ENCODE measurements around the gene ZNF557. TPM values are rescaled to one million over a fixed set of nuclear protein-coding genes. Genes with fewer than 3 reads are reported as not detected.

ZNF557 gene
- total RNA-seq, 1 experiment from 2014 or later, result 8.9 TPM

DNA sequence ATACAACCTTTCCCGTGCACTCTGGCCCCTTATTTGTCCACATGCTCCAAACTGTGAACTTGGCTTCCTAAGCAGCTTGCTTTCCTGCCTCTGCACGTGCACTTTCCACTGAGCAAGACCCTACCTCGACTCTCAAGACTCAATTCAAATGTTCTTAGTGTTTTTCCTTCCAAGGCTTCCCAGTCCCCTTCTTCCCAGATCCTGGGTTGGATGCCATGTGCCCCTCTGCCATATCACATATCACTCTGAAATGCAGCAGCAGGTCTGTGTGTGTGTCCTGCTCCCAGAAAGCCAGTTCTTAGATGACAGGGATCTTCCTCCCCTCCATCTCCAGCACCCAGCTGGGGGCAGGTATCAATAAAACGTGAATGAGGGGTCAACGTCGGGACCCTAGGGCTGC lies 3.0 kb downstream of the ZNF557 start:
- no peak for DNase-seq (ENCODE audit: extremely low read depth, low read depth)

DNA sequence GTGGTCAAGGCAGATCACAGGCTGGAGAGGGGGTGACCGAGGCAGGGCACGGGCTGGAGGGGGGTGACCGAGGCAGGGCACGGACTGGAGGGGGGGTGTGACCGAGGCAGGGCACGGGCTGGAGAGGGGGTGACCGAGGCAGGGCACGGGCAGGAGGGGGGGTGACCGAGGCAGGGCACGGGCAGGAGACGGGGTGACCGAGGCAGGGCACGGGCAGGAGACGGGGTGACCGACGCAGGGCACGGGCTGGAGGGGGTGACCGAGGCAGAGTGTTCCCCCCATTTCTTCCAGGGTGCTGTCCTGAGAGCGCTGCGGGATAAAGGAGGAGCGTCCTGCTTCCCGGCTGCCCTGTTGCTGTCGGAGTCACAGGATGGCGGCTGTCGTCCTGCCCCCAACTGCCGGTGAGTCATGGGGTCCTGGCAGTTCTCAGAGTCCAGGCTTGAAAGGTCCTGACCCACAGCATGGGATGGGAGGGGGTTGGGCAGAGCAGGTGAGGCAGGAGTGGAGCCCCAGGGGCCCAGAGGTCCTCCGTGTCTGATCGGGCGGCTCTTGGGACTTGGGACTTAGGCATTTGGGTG lies 5.3 kb downstream of the ZNF557 start:
- no peak for DNase-seq (ENCODE audit: extremely low read depth, low read depth)

DNA sequence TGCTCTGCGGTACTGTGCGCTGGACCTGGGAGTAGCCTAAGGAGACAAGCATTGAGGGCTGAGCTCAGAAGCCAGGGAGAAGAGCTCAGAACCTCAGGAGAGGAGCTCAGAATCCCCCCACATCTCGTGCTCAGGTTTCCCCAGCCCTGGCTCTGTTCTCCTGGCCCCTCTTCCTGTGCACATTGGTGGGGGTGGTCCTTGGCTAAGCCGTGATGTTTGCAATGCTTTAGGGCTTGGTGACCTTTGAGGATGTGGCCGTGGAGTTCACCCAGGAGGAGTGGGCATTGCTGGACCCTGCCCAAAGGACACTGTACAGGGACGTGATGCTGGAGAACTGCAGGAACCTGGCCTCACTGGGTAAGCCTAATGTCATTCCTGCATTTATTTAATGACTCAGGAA lies 6.6 kb downstream of the ZNF557 start:
- no peak for DNase-seq (ENCODE audit: extremely low read depth, low read depth)

DNA sequence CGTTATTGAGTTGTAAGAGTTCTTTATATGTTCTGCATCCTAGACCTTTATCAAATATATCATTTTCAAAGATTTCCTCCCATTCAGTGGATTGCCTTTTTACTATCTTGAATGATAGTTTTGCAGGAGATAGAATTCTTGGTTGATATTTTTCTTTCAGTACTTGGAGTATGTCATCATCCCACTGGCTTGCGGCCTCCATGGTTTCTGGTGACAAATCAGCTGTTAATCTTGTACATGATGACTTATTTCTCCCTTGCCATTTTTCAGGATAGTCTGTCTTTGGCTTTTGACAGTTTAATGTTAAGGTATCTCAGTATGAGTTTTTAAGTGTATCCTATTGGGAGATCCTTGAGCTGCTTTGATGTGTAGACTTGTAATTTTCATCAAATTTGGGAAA lies 8.5 kb downstream of the ZNF557 start:
- DNase-seq (ENCODE audit: extremely low read depth, low read depth), result no peak

DNA sequence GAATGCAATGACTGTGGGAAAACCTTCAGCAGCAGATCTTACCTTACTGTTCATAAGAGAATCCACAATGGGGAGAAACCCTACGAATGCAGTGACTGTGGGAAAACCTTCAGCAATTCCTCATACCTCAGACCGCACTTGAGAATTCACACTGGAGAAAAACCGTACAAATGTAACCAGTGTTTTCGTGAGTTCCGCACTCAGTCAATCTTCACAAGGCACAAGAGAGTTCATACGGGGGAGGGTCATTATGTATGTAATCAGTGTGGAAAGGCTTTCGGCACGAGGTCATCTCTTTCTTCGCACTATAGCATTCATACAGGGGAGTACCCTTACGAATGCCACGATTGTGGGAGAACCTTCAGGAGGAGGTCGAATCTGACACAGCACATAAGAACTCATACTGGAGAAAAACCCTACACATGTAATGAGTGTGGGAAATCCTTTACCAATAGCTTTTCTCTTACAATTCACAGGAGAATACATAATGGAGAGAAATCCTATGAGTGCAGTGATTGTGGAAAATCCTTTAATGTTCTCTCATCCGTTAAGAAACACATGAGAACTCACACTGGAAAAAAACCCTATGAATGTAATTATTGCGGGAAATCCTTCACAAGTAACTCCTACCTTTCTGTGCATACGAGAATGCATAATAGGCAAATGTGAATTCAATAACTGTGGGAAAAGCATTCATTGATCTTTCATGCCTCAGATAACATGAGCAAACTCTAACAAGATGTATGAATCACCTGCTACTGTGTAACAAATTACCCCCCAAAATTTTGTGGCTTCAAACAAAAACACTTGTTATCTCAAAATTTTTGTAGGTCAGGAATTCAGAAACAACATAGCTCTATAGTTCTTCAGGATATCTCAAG lies 13.8 kb downstream of the ZNF557 start:
- DNase-seq (ENCODE audit: extremely low read depth, low read depth), result no peak

DNA sequence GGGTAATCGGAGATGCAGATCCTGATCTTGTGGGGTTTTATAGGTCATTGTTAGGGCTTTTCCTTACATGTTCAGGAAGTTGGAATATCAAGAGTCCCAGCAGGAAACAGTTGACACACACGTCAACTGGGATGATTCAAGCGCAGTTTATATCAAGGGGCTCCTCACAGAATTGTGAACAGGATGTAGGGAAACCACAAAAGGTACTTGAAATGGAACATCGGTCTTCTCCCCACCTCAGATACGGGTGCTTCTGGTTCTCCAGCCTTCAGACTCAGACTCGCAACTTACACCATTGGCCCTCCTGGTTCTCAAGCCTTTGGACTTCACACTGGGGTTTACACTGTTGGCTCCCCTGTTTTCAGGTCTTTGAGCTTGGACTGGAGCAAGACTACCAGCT lies 19.5 kb downstream of the ZNF557 start:
- no peak for DNase-seq (ENCODE audit: extremely low read depth, low read depth)

DNA sequence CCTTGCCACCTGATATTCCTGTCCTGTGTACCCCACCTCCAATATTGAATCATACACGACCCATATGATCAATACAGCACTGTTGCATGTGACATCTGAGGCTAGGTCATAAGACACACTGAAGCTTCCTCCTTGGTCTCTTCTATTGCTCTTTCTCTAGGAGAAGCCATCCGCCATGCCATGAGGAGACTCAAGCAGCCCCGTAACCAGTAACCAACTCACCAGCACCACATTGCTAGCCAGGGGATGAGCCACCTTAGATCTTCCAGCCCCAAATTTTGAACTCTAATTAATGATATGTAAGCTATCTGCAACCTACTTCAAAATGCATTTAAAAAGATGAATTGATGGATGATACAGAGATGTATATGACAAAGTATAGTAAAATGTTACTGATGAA lies 28.6 kb downstream of the ZNF557 start:
- DNase-seq (ENCODE audit: extremely low read depth, low read depth), result no peak

DNA sequence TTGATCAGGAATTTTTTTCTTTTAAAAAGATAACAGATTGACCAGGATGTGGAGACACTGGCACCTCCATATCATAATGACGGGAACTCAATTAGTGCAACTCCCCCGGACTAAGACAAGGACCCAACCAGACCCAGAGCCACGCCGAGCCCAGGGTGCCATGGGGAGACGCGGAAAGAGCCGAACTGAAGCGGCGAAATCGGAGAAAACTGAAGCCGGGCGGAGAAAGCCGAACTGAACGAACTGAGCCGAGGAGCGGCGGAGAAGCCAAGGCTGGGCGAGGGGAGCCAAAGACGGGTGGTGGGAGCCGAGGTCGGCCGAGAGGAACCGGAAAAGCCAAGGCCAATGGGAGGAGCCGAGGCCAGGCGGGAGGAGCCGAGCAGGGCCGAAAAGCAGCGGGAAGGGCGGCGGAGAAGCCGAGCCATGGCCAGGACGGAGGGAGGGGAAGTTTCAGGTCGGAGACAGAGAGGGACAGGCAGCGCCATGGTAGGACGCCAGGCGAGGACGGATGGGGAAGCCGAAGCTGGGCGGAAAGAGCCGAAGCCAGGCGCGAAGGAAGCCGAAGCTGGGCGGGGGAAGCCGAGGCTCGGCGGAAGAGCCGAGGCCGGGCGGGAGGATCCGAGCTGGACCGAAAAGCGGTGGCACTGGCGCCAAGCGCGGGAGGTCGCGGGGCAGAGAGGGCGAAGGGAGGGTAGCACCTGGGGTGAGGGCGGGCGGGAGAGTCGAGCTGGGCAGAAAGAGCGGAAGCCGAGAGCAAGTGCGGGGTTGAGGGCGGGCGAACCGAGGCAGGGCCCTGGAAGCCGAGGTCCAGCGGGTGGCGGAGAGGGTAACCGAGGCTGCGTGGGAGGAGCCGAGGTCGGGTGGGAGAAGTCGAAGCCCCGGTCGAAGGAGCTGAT lies 29.4 kb downstream of the ZNF557 start:
- DNase-seq (ENCODE audit: extremely low read depth, low read depth), result peak; percentile 84

DNA sequence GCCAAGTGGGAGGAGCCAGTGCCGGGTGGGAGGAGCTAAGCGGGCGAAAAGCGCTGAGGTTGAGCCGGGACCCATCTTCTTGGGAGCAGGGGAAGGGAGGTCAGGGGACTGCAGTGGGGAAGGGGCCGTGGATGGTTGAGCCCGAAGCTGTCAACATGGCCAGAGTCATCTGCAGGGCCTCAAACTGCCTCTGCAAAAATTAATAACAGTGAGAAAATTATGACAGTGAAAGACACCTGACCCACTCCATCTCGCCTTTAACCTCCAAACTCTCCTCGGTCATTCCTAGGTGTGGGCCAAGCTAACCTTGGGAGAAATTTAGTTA lies 30.1 kb downstream of the ZNF557 start:
- no peak for DNase-seq (ENCODE audit: extremely low read depth, low read depth)

DNA sequence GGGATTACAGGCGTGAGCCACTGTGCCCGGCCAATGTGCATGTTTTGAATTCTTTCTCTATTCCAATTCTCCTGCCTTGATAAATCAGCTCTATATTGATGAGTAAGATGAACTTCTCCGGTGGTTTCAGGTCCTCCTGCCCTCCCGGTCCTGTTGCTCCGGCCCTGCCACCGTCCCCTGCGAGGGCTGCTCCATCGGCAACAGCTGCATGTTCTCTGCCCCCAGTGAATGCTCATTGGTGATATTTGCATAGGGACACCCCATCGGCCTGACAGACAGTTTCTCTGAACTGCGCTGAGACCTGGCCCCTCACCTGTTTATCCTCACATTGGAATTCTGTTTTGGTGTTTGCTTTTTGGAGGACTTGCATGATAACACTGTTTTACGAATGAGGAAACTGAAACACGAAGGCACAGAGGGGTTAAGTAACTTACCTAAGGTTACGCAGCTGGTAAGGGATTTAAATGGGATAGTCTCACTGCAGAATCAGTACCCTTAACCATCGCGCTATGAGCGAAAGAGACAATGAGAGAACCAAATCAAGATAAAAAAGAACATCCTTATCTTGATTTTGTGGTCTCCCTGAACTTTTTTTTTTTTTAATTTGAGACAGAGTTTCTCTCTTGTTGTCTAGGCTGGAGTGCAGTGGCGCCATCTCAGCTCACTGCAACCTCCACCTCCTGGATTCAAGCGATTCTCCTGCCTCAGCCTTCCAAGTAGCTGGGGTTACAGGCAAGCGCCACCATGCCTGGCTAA lies 32.2 kb downstream of the ZNF557 start:
- no peak for DNase-seq (ENCODE audit: extremely low read depth, low read depth)

DNA sequence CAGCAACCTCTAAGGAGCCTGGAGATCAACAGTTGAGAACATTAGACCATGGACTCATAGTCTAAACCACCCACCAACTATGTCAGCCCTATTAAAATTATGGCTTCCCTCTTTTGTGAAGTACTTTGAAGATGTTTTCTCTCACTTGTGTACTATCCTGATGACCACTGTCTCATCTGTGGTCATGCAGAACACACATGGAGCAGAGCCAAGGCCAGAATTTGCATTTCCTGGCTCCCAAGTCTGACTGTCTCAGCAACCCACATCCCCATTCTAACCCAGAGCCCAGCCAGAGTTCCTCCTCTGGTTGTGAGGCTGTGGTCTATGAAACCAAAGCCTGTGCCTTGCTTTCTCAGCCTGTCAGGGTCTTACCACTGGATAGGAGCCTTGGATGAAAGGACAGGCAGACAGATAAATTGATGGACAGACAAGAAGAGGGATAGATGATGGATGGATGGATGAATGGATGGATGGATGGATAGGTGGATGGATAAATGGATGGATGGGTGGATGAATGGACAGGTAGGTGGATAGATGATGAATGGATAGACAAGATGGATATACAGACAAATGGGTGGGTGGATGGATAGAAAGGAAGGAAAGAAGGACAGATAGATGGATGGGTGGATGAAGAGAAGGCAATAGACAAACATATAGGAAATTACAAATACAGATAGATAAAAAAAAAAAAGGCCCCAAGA lies 35.4 kb downstream of the ZNF557 start:
- no peak for DNase-seq (ENCODE audit: extremely low read depth, low read depth)

DNA sequence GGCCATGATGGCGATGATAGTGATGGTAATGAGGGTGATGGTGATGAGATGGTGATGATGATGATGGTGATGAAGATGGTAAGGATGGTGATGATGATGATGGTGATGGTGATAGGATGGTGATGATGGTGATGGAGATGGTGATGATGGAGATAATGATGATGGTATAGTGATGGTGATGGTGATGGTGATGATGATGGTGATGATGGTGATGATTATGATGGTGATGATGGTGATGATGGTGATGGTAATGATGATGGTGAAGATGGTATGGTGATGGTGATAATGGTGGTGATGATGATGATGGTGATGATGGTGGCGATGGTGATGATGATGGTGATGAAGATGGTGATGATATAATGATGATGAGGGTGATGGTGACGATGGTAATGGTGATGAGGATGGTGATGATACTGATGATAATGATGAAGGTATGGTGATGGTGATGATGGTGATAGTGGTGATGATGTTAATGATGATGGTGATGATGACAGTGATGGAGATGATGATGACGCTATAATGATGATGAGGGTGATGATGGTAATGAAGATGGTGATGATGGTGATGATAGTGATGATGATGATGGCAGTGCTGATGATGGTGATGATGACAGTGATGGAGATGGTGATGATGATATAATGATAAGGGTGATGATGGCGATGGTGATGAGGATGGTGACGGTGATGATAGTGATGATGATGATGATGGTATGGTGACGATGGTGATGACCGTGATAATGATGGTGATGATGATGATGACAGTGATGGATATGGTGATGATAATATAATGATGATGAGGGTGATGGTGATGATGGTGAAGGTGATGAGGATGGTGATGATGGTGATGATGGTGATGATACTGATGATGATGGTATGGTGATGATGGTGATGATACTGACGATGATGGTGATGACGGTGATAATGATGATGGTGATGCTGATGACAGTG lies 37.5 kb downstream of the ZNF557 start:
- DNase-seq (ENCODE audit: extremely low read depth, low read depth), result no peak

DNA sequence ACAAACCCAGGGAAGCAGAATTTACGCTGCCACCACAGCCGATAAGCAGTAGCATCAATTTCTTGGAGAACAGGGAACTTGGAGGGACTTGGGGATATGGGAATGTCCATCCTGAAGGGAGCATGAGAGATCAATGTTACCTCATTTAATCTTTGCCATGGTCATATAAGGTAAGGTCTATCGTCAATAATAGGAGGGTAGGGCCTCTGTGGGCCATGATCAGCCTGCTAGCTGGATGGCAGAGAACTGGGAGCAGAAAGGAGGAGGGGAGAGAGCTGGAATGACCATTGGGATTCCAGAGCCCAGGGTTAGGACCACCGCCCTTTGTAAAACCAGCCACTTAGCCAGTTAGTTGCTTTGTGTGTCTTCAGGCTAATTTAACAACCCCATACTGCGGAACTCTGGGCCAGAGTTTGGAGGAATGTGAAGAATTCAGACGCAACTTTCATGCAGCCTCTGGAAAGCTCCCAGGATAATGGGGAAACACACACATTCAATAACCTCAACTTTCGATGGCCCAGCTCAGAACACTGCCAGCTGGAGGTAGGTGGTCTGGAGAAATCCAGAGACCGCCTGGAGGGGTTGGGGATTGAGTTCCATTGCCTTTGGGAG lies 40.3 kb downstream of the ZNF557 start:
- no peak for DNase-seq (ENCODE audit: extremely low read depth, low read depth)

DNA sequence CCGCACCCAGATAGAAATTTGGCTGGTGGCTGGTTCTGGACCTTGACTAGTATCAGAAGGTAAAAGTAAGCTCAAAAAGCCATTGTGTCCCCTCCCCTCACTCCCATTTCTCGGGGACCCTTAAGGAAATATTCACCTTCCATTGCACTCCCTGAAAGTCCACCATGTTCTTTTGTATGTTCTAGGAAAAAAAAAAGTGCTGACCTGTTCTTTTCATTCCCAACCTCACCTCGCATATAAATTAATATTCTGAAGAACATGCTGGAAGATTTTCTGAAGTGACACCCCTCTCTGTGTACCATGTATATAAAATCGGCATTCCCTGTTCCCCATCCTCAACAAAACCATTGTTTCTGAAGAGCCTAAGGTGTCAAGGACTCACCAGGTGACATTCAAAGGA lies 43.2 kb downstream of the ZNF557 start:
- no peak for DNase-seq (ENCODE audit: extremely low read depth, low read depth)

DNA sequence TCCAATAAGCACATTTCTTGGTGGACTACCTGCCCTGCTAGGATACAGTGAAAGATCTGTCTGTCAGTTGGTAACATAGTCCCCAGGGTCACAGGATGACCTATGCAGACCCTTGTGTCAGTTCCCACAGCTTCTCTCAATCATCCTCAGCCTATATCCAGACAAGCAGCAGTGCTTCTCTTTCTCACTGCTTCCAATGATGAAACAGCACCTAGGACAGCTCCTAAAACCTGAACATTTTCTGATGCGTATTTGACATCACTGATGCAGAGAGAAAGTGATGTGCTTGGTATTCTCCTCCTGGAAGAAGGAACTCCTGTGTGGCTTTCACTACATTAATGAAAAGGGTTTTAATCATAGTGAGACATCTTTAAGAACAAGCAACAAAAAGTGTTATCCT lies 43.7 kb downstream of the ZNF557 start:
- no peak for DNase-seq (ENCODE audit: extremely low read depth, low read depth)

DNA sequence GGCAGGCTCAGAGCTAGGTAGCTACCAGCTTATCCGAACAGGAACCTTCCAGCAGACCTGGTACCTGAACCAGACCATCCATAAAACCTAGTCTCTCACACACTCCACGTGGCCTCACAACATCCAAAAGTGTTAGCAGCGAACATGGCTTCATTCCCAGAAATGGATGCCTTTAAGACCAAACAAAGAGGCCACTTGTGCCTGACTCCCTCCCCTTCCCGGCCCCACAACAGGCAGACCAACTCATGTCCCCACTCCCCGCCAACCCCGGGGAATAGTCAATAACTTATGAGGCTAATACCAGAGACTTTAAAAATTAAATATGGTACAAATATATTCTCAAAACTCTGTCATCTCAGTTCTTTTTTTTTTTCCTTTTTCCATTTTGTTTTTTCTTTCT lies 46.2 kb downstream of the ZNF557 start:
- DNase-seq (ENCODE audit: extremely low read depth, low read depth), result no peak

DNA sequence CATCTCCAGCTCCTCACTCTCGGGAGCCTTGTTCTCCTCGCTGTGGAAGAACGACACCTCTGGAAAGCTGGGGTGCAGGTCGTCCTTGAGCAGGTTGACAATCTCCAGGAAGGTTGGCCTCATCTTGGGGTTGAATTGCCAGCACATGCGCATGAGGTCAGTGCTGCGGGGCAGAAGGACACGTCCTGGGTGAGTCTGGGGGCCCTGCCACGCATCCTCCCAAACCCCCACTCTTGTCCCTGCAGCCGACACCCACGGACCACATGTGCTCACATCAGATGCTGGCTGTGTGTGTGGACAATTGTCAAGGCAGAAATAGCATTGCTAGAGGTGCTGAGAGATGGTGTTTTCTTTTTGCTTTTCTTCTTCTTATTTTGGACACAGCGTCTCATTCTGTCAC lies 47.7 kb downstream of the ZNF557 start:
- no peak for DNase-seq (ENCODE audit: extremely low read depth, low read depth)

DNA sequence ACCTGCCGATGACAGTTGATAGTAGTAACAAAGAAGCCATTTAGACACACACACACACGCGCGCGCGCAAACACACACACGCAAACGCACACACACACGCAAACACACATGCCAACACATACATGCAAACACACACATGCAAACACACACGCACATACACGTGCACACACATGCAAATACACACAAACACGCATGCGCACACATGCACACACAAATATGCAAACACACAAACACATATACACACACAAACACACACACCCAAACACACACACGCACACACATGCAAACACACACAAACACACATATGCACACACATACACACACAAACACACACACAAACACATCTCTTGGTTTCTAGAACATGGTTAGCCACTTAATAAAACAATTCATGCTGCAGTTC lies 50.1 kb downstream of the ZNF557 start:
- no peak for DNase-seq (ENCODE audit: extremely low read depth, low read depth)

DNA sequence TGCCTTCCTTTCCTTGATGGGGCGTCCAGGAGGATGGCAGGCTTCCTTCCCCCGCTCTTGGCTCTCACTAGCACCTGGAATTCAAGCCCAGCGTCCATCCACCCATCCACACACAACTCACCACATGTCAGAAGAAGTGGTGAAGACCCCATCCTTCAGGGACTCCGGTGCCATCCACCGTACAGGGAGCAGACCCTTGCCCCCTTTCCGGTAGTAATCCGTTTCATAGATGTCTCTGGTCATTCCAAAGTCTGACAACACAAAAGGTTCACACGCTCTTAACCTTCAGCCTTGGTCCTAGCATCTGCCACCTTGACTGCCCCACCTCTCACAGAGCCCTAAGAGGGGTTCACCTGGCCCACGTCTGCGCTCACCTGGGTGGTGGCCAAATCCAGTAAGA lies 51.0 kb downstream of the ZNF557 start:
- no peak for DNase-seq (ENCODE audit: extremely low read depth, low read depth)
